Heart left ventricle (tissue), 16 donors: ENCODE results near the gene RBM23. TPM values are rescaled to one million over a fixed set of nuclear protein-coding genes. Genes with fewer than 3 reads are reported as not detected.

Source experiments
- ATAC-seq, 4 donors: fragments of 200-7000 bp; cut with Tn5 transposase; one replicate each; pipeline ENCODE4 v1.9.1; 2020 to 2022; ENCODE audit warnings: moderate library complexity in 4 of 4, mild to moderate bottlenecking in 3 of 4, moderate number of reproducible peaks in 1 of 4
- DNase-seq, 5 donors: peaks; one replicate each; pipeline ENCODE4 v3.0.0-alpha.2; 2020
- H3K27ac ChIP-seq, 12 donors: fragments of 200-600 bp; sonication (generic) in 4 of 12; one replicate each; pipeline versions ENCODE4 v1.5.0 to v1.8.0; 2016 to 2022; ENCODE audit warnings: mild to moderate bottlenecking in 2 of 12
- H3K27me3 ChIP-seq, 9 donors: fragments of 200-600 bp; sonication (generic) in 2 of 9; one replicate each; pipeline versions ENCODE4 v1.5.1 to v1.8.0; 2016 to 2022; ENCODE audit warnings: mild to moderate bottlenecking in 3 of 9
- H3K36me3 ChIP-seq, 9 donors: fragments of 200-600 bp; sonication (generic) in 2 of 9; one replicate each; pipeline versions ENCODE4 v1.5.0 to v1.8.0; 2018 to 2022; ENCODE audit warnings: mild to moderate bottlenecking in 2 of 9
- H3K4me1 ChIP-seq, 12 donors: fragments of 200-600 bp; sonication (generic) in 4 of 12; one replicate each; pipeline versions ENCODE4 v1.5.0 to v1.8.0; 2016 to 2022; ENCODE audit warnings: mild to moderate bottlenecking in 3 of 12
- H3K4me3 ChIP-seq, 12 donors: fragments of 200-600 bp; sonication (generic) in 4 of 12; one replicate each; pipeline versions ENCODE4 v1.5.0 to v1.8.0; 2017 to 2022; ENCODE audit warnings: mild to moderate bottlenecking in 9 of 12, moderate library complexity in 4 of 12
- H3K9me3 ChIP-seq, 12 donors: fragments of 200-600 bp; sonication (generic) in 4 of 12; one replicate each; pipeline versions ENCODE4 v1.5.0 to v1.8.0; 2016 to 2022; ENCODE audit warnings: mild to moderate bottlenecking in 1 of 12
- CTCF ChIP-seq, 12 donors: fragments of 200-600 bp; sonication (generic) in 4 of 12; IDR thresholded peaks; one replicate each; pipeline versions ENCODE4 v1.5.0 to v1.8.0; 2018 to 2022; ENCODE audit warnings: antibody characterized with exemption in 12 of 12, mild to moderate bottlenecking in 5 of 12
- POLR2A ChIP-seq, 2 donors: fragments of 450-650 bp; IDR thresholded peaks; one replicate each; pipeline ENCODE4 v1.6.1; 2017; ENCODE audit warnings: antibody characterized with exemption in 2 of 2, mild to moderate bottlenecking in 2 of 2, moderate library complexity in 2 of 2
- WGBS, 4 donors: extraction: QIAGEN DNeasy Blood & Tissue Kit in 2 of 4; methylation state at CpG; one replicate each; pipeline versions ENCODE4 v1.1.5 to v1.1.7; 2013 to 2018; 5-methylcytosine and 5-hydroxymethylcytosine counted together
- intact Hi-C, 10 donors: fragments of 100-400 bp; cut with DNase I; formaldehyde crosslinking; loops; one replicate each; pipeline versions ENCODE4 v1.11.1 to v1.14.2; 2022
- polyA plus RNA-seq, 2 donors: library from polyadenylated mRNA; stranded (reverse); fragments of 200-250 nt; gene quantifications; one replicate each; pipeline ENCODE4 v1.2.3, GENCODE V29; 2013
- total RNA-seq, 9 donors: library from RNA; depleted of rRNA in 2 of 9; stranded (reverse); fragments of >200 nt in 2 of 9; fragmentation: NEBNext Ultra II Directional in 3 of 9; extraction: Animal tissue kit (Norgen Biotek cat#: 25700) in 3 of 9; gene quantifications; one replicate each; pipeline versions ENCODE4 v1.1.0 to v1.2.4, GENCODE V29; 2016 to 2023
- donor health status: ischemic (EF 13 %, LVEDD 7.1; RV severe dilation, severe dysfunction).
- donor health status: healthy with polysubstance abuse.
- donor health status: DM: no; HTN: yes; CAD: no.
- donor health status: DM: no; HTN: no; CAD: no.
- donor health status: ischemic (EF 25% LVEDD 6.9; RV normal size, moderate dysfunction).
- donor health status: ischemic (EF 25% LVEDD 5.7; RV mildly dilated, moderate dysfunction).
- donor health status: healthy.
- donor health status: DM: yes; HTN: yes; CAD: no.
- donor health status: ischemic (EF 35%, LVEDD 5.7; RV mildly dilated, moderate dysfunction).
- donor health status: nonischemic (EF 11% LVEDD 7.7; RV severe dilation, severe dysfunction).
- donor health status: DM: yes; HTN: yes; CAD: no.
- donor health status: PGD.
- donor health status: ischemic (EF 29% LVEDD 5.4; RV normal size, mild dysfunction).
- donor health status: nonischemic (EF 23%, LVEDD 6.1; RV moderate dilation, normal function).

The RBM23 gene
- total and polyA plus RNA-seq, 11 donors, result 14.8 to 52.7 (median 41.6) TPM

GRCh38 chr14:22908601-22909000, 10.3 kb downstream of the RBM23 start:
- no peaks in the 10 kb centered on the region for H3K9me3 ChIP-seq
- H3K4me3 ChIP-seq, result no peak overlapping the region
- no peak for DNase-seq
- TF ChIP-seq CTCF (IDR thresholded peaks at IDR 0.05), result no peak
- no peak for TF ChIP-seq POLR2A (IDR thresholded peaks at IDR 0.05)
- peak overlapping the region in 1 of 12 donors; percentile 65 for H3K27ac ChIP-seq
- H3K27me3 ChIP-seq, result no peaks in the 10 kb centered on the region
- no peak for ATAC-seq
- H3K36me3 ChIP-seq, result peaks cover 0 to 96% (median 77%) of the 10 kb centered on the region in 9 donors
- H3K4me1 ChIP-seq, result peaks cover 0 to 14% (median 0%) of the 10 kb centered on the region in 12 donors
- WGBS, 4 donors, result 90 to 96% (median 93%) methylated on average over 8 of the region's 8 CpGs
- intact Hi-C loops, result loop anchor here in 1 of 10 donors (10.0 kb wide), 1 partner anchor 84 kb away; the partner anchor contains the start of gene MRPL52

GRCh38 chr14:22907429-22907828, 11.5 kb downstream of the RBM23 start:
- TF ChIP-seq POLR2A (IDR thresholded peaks at IDR 0.05) (no peak), CTCF (IDR thresholded peaks at IDR 0.05) (no peak)
- Histone ChIP-seq H3K4me3 (no peak overlapping the region), H3K27ac (no peak overlapping the region), H3K9me3 (no peaks in the 10 kb centered on the region), H3K27me3 (no peaks in the 10 kb centered on the region), H3K36me3 (peaks cover 0 to 99% (median 85%) of the 10 kb centered on the region in 9 donors), H3K4me1 (peaks cover 0 to 14% (median 0%) of the 10 kb centered on the region in 12 donors)
- ATAC-seq (no peak), DNase-seq (no peak)
- WGBS, 4 donors, result 91 to 94% (median 92%) methylated on average over 3 of the region's 3 CpGs
- intact Hi-C loops, result loop anchor here in 1 of 10 donors (10.0 kb wide), 1 partner anchor 83 kb away; the partner anchor contains the start of gene MRPL52

GRCh38 chr14:22906073-22906472, 12.9 kb downstream of the RBM23 start:
- ATAC-seq (no peak), DNase-seq (no peak)
- Histone ChIP-seq H3K4me1 (peaks cover 0 to 10% (median 0%) of the 10 kb centered on the region in 12 donors), H3K4me3 (no peak overlapping the region), H3K36me3 (peaks cover 3 to 100% (median 95%) of the 10 kb centered on the region in 9 donors), H3K27me3 (no peaks in the 10 kb centered on the region), H3K27ac (no peak overlapping the region), H3K9me3 (no peaks in the 10 kb centered on the region)
- WGBS, 4 donors, result 95 to 97% (median 96%) methylated on average over 20 of the region's 20 CpGs
- intact Hi-C loops, result loop anchor here in 1 of 10 donors (10.0 kb wide), 1 partner anchor 81 kb away; the partner anchor contains the start of gene MRPL52
- TF ChIP-seq CTCF (IDR thresholded peaks at IDR 0.05) (no peak), POLR2A (IDR thresholded peaks at IDR 0.05) (no peak)

GRCh38 chr14:22905627-22906026, 13.3 kb downstream of the RBM23 start:
- no peak for DNase-seq
- H3K27ac ChIP-seq, result no peak overlapping the region

More at GRCh38 chr14:22905627-22906026, 13.3 kb downstream of the RBM23 start:
- WGBS, 4 donors, result 94 to 96% (median 95%) methylated on average over 4 of the region's 4 CpGs
- Histone ChIP-seq H3K27me3 (no peaks in the 10 kb centered on the region), H3K36me3 (peaks cover 3 to 100% (median 95%) of the 10 kb centered on the region in 9 donors), H3K4me1 (peaks cover 0 to 10% (median 0%) of the 10 kb centered on the region in 12 donors), H3K4me3 (no peak overlapping the region), H3K9me3 (no peaks in the 10 kb centered on the region)
- TF ChIP-seq POLR2A (IDR thresholded peaks at IDR 0.05) (no peak), CTCF (IDR thresholded peaks at IDR 0.05) (no peak)
- intact Hi-C loops, result loop anchor here in 1 of 10 donors (10.0 kb wide), 1 partner anchor 81 kb away; the partner anchor contains the start of gene MRPL52
- no peak for ATAC-seq
